Naive B cell (primary cell): Measurements from ENCODE around the gene GRIK4. TPM values are rescaled to one million over a fixed set of nuclear protein-coding genes. Genes with fewer than 3 reads are reported as not detected.

Experiments
- ATAC-seq, 2 donors: fragments of 150-1000 bp; cut with Tn5 transposase; 2 replicates each; pipeline ENCODE4 v1.10.0; 2021; ENCODE audit warnings: low read depth in 2 of 2, mild to moderate bottlenecking in 2 of 2, moderate library complexity in 2 of 2
- DNase-seq: peaks from one replicate; pipeline ENCODE4 v3.0.0; 2022
- H3K27ac Mint-ChIP-seq, 6 donors: one replicate each; pipeline ENCODE4 v1.8.0; 2020 to 2022; ENCODE audit warnings: mild to moderate bottlenecking in 6 of 6, mixed read lengths in 6 of 6, moderate library complexity in 5 of 6, inconsistent platforms in 2 of 6
- H3K27me3 Mint-ChIP-seq, 3 donors: one replicate each; pipeline ENCODE4 v1.8.0; 2021 to 2022; ENCODE audit warnings: mixed read lengths in 3 of 3, mild to moderate bottlenecking in 1 of 3
- H3K36me3 Mint-ChIP-seq, 2 donors: one replicate each; pipeline ENCODE4 v1.8.0; 2020 to 2022; ENCODE audit warnings: mixed read lengths in 2 of 2, inconsistent platforms in 1 of 2, mild to moderate bottlenecking in 1 of 2
- H3K4me1 Mint-ChIP-seq, 3 donors: one replicate each; pipeline ENCODE4 v1.8.0; 2020 to 2022; ENCODE audit warnings: mixed read lengths in 3 of 3, inconsistent platforms in 1 of 3, mild to moderate bottlenecking in 1 of 3, moderate library complexity in 1 of 3
- H3K4me3 Mint-ChIP-seq, 8 donors: one replicate each; pipeline ENCODE4 v1.8.0; 2020 to 2022; ENCODE audit warnings: mild to moderate bottlenecking in 8 of 8, mixed read lengths in 8 of 8, moderate library complexity in 8 of 8, inconsistent platforms in 2 of 8
- H3K9me3 Mint-ChIP-seq, 7 donors: one replicate each; pipeline ENCODE4 v1.8.0; 2020 to 2022; ENCODE audit warnings: mixed read lengths in 7 of 7, mild to moderate bottlenecking in 5 of 7, inconsistent platforms in 2 of 7, moderate library complexity in 1 of 7
- polyA plus RNA-seq, 6 donors: library from polyadenylated mRNA; unstranded; fragments of 300-500 nt; fragmentation: Illumina TruSeq; gene quantifications; one replicate each; pipeline ENCODE4 v1.2.3, GENCODE V29; 2021; ENCODE audit warnings: low read depth in 6 of 6

GRIK4 gene
- polyA plus RNA-seq, 6 donors from 2014 or later: 0.18 TPM; not detected in 5

DNA sequence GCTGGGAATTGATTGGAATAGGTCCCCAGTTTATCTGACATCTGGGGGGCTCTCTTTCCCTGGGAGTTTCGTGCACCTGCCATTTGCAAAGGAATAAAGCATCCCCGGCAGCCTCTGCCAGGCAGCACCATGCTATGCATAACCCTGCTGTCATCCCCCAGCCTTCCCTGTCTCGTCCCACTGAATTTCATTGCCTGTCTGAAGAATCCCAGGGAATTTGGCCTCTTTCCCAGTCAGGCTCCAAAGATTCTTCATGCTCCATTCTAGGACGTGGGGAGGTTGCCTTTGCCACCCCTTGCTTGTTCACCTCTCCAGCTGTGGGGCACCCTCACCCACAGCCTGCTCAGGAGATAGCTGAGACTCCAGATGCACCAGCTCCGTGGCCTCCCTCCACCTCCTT is 317.3 kb downstream of the GRIK4 start:
- Mint-ChIP-seq H3K27ac (peak overlapping the region in 1 of 6 donors; percentile 67), H3K27me3 (peaks cover 10 to 20% (median 16%) of the 10 kb centered on the region in 3 donors), H3K4me1 (no peaks in the 10 kb centered on the region), H3K36me3 (no peaks in the 10 kb centered on the region), H3K4me3 (peak overlapping the region in 1 of 8 donors; percentile 15), H3K9me3 (peaks cover 0 to 2% (median 0%) of the 10 kb centered on the region in 7 donors)
- no peak for DNase-seq
- no peak for ATAC-seq

DNA sequence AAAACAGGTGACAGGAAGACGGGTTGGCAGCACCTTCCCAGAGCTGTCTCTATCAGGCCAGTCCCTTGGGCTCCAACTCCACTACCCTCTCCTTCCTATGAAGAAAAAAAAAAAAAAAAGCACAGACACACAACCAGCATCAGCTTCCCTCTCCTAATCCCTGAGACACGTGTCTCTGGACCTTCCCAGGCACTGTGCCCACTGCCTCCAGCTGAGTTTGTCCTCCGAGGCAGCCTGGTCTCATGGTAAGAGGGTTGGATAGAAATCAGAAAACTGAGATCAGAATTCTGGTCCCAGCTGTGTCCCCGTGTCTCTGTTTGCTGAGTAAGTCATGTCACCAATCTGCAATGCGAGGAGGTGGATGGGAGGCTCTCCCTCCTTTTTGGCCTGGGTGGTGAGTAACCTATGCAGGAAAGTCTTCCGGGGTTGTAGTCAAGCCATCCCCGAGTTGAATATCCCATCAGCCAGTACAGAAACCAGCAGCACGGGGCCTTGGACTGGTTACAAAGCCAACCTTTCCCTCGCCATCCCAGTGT is 318.6 kb downstream of the GRIK4 start:
- Mint-ChIP-seq H3K4me3 (no peak overlapping the region), H3K27ac (no peak overlapping the region), H3K9me3 (peaks cover 0 to 2% (median 0%) of the 10 kb centered on the region in 7 donors), H3K4me1 (no peaks in the 10 kb centered on the region), H3K27me3 (peaks cover 10 to 20% (median 13%) of the 10 kb centered on the region in 3 donors), H3K36me3 (no peaks in the 10 kb centered on the region)
- no peak for DNase-seq
- no peak for ATAC-seq

DNA sequence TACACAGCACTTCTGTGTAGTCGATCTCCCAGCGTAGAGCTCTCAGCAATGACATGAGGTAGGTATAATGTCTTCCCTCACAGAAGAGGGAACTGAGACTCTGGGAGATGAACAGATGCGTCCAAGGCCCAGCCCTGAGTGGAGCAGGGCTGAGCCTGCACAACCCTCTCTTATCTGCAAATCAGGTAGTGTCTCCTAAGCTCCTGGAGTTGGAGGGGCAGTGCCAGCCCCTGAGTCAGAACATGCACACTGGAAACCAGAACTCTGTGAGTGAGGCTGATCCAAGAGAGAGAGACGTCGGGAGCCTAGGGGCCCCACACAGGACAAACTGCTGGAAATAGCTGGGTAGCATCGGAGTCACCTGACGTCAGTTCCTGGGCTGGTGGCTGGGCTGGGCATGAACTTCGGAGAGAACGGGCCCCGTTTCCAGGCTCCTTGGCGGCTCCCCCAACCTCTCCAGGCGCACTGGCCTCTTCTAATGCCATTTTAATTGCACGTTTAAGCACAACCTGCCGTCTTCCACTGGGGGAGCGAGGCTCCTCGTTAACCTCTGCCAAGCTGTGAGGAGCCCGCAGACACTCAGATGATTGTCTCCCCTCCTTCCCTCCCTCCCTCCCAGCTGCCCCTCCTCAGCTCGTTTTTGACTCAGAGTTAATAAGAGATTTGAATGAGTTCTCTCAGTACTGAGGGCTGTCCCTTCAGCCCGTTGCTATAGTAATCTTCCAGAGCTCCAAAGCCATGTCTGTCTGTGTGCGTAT is 321.1 kb downstream of the GRIK4 start:
- Mint-ChIP-seq H3K27me3 (peaks cover 10 to 31% (median 14%) of the 10 kb centered on the region in 3 donors), H3K4me1 (no peaks in the 10 kb centered on the region), H3K27ac (no peak overlapping the region), H3K4me3 (no peak overlapping the region), H3K9me3 (no peaks in the 10 kb centered on the region), H3K36me3 (no peaks in the 10 kb centered on the region)
- ATAC-seq: no peak
- DNase-seq: no peak

DNA sequence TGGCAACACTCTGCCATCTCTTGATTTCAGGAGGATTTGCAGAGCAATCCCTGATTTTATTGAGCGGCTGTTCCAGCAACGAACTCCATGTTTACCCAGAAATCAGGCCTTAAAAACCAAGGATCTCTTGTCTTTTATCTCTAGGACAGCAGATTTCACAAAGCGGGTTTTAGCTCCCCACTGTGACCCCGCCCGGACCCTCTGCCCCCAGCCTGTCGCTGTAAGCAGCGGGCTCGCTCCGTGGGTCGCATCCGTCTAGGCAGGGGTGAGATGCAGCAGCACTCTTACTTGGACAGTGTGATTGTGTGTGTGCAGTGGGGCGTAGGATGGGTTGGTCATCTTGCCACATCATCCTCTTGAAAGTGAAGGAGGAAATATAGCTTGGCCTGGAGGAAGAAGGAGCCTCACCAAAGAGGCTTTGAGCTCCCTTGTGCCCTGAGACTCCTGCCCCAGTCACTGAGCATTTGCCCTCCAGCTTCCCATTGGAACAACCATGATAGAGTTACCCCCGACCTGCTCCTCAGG is 323.2 kb downstream of the GRIK4 start:
- H3K27me3 Mint-ChIP-seq: peaks cover 0 to 23% (median 5%) of the 10 kb centered on the region in 3 donors
- DNase-seq (no peak), ATAC-seq (no peak)
- no peak overlapping the region for H3K27ac Mint-ChIP-seq
- H3K9me3 Mint-ChIP-seq: no peaks in the 10 kb centered on the region
- H3K4me1 Mint-ChIP-seq: peaks cover under 1 to 2% (median 1%) of the 10 kb centered on the region in 3 donors
- H3K4me3 Mint-ChIP-seq: no peak overlapping the region
- no peaks in the 10 kb centered on the region for H3K36me3 Mint-ChIP-seq

DNA sequence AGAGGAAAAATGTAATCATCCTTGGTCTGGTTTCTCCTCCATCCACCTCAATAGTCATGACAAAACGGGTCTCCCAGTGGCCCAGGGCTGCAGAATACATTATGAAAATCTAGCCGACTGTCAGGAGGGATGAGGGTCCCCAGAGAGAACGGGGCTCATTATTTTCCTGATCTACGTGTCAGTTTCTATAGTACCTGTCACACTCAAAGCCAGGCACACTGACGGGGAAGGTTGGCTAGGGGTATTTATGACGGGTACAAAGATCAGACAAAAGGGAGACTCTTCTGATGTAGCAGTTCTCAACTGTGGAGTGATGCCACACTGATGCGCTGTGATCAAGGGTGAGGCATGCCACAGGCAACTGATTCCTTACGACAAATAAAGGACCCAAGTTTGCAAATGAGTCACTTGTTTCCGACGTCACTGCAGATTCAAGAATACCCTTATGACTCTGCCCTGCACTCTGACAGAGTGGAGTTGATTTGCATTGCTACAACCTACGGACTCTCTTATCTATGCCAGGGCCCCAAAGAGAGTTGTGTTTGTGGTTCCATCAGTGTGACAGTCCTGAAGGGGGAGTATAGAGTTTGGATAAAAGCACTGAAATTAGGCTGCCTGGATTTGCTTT is 324.2 kb downstream of the GRIK4 start:
- no peak overlapping the region for H3K27ac Mint-ChIP-seq
- ATAC-seq: no peak

DNA sequence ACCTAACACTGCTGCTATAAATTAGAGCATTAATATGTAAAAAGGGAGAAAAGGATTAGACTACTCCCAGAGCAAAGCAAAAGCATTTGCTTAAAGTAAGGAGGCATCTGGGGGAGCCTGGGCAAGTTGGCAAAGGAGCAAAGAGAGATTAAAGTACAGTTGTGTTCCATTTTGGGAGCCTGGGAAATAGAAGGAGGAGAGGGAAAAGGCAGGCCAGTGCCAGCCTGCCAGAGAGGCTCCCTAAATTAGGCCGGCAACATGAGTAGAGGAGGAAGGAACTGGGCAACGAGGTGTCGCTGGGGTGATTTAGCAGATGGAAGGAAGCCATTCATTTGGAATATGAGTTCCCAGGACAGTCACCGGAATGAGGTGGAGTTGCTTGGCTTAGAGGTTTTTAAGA is 326.1 kb downstream of the GRIK4 start:
- H3K27me3 Mint-ChIP-seq: peaks cover 0 to 19% (median 5%) of the 10 kb centered on the region in 3 donors
- no peak overlapping the region for H3K27ac Mint-ChIP-seq
- H3K9me3 Mint-ChIP-seq: peaks cover 0 to 3% (median 0%) of the 10 kb centered on the region in 7 donors
- peaks cover 4 to 9% (median 8%) of the 10 kb centered on the region in 3 donors for H3K4me1 Mint-ChIP-seq
- H3K36me3 Mint-ChIP-seq: no peaks in the 10 kb centered on the region
- no peak for ATAC-seq
- no peak for DNase-seq
- H3K4me3 Mint-ChIP-seq: no peak overlapping the region

More for the DNA sequence above, 324.2 kb downstream of the GRIK4 start:
- Mint-ChIP-seq H3K36me3 (no peaks in the 10 kb centered on the region), H3K4me3 (no peak overlapping the region), H3K27me3 (peaks cover 0 to 16% (median 5%) of the 10 kb centered on the region in 3 donors), H3K4me1 (peaks cover 4 to 9% (median 8%) of the 10 kb centered on the region in 3 donors), H3K9me3 (no peaks in the 10 kb centered on the region)
- DNase-seq: no peak

DNA sequence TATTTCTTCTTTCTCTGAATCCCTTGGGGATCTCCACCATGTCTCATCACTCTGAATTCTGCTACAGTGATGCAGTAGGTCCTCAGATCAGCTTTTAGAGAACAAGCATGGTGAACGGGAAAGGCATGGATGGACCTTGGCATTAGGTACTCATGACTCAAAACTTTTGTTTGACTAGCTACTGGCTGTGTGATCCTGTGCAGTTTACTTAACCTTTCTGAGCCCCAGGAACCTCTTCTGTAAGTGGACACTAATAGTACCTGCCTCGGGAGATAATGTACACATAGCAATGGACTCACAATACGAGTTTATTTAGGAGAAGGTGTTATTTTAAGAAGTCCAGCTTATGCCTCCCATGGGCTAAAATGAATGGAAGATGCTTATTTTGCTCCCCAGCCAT is 327.7 kb downstream of the GRIK4 start:
- Mint-ChIP-seq H3K36me3 (no peaks in the 10 kb centered on the region), H3K4me3 (no peak overlapping the region), H3K27me3 (peaks cover 0 to 22% (median 7%) of the 10 kb centered on the region in 3 donors), H3K9me3 (peaks cover 0 to 3% (median 0%) of the 10 kb centered on the region in 7 donors), H3K27ac (no peak overlapping the region), H3K4me1 (peaks cover 4 to 9% (median 8%) of the 10 kb centered on the region in 3 donors)
- DNase-seq (no peak), ATAC-seq (no peak)

DNA sequence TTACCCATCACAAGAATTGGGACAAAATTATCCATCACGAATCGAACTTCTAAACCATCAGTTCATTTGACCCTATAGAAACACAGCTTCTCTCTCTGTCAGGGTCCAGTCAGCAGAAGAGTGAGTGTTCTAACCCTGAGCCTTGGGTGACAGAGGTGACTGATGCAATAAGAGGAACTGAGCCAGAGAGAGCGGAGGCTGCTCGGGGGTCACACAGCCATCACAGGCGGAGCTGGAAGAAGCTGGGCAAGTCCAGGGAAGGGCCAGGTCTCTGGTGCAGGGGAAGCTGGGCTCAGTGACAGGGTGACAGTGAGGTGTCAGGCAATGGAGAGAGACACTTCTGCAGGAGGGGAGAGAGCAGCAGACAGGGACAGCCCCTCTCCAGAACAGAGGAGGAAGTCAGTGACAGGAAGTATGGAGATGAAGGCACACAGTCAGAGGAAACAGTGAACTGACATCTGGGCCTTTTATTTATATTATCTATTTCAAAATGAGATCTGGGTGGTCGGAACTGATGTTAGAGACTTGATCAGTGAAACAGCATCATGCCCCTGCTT is 328.4 kb downstream of the GRIK4 start:
- Mint-ChIP-seq H3K4me3 (no peak overlapping the region), H3K4me1 (peaks cover 4 to 9% (median 8%) of the 10 kb centered on the region in 3 donors), H3K27me3 (peaks cover 0 to 22% (median 9%) of the 10 kb centered on the region in 3 donors), H3K27ac (peak overlapping the region in 1 of 6 donors; percentile 91), H3K9me3 (peaks cover 0 to 3% (median 0%) of the 10 kb centered on the region in 7 donors), H3K36me3 (no peaks in the 10 kb centered on the region)
- ATAC-seq: no peak
- DNase-seq: no peak

DNA sequence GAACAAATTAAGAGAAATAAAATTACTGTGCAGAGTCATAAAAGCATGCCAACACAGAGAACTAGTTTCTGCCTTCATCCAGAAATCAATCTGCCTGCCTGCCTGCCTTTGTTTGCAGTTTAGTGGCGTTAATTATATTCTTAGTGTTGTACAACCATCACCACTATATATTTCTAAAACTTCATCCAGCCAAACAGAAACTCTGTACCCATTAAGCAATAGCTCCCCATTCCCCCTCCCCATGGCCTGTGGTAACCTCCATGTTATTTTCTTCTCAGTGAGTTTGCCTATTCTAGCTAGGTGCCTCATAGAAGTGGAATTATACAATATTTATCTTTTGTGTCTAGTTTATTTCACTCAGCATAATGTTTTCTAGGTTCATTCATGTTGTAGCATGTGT is 329.1 kb downstream of the GRIK4 start:
- no peak overlapping the region for H3K27ac Mint-ChIP-seq
- H3K27me3 Mint-ChIP-seq: peaks cover 0 to 22% (median 9%) of the 10 kb centered on the region in 3 donors
- no peak overlapping the region for H3K4me3 Mint-ChIP-seq
- H3K36me3 Mint-ChIP-seq: no peaks in the 10 kb centered on the region
- peaks cover 0 to 3% (median 0%) of the 10 kb centered on the region in 7 donors for H3K9me3 Mint-ChIP-seq
- ATAC-seq: no peak
- no peak for DNase-seq
- H3K4me1 Mint-ChIP-seq: peaks cover 4 to 9% (median 8%) of the 10 kb centered on the region in 3 donors

DNA sequence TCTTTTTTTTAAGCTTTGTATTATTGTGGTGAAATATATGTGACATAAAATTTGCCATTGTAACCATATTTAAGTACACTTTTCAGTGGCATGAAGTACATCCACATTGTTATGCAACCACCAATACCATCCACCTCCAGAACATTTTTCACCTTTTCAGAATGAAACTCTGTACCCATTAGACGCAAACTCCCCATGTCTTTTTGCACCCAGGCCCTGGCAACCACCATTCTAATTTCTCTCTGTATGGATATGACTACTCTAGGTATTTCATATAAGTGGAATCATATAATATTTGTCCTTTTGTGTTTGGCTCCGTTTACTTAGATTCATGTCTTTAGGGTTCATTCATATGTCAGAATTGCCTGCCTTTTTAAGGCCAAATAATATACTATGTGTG is 329.5 kb downstream of the GRIK4 start:
- peaks cover 1 to 22% (median 9%) of the 10 kb centered on the region in 3 donors for H3K27me3 Mint-ChIP-seq
- peaks cover 0 to 3% (median 0%) of the 10 kb centered on the region in 7 donors for H3K9me3 Mint-ChIP-seq
- no peak for ATAC-seq
- no peaks in the 10 kb centered on the region for H3K36me3 Mint-ChIP-seq
- no peak for DNase-seq
- peaks cover 4 to 9% (median 8%) of the 10 kb centered on the region in 3 donors for H3K4me1 Mint-ChIP-seq
- no peak overlapping the region for H3K27ac Mint-ChIP-seq
- no peak overlapping the region for H3K4me3 Mint-ChIP-seq

DNA sequence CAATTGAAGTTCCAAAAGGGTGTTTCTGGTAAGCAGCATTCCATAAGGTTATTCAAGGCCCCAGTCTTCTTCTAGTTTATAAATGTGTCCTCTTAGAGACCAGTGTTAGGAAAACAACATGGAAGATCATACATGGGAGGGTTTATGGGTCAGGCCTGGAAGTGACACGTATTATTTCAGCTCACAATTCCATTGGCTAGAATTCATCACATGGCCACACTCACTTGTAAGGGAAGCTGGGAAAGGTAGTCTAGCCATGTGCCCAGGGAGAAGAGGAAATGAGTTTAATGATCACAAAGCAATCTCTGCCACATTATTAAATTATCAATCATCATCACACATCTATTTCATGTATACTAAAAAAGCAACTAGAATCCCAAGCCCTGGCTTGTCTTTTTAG is 330.6 kb downstream of the GRIK4 start:
- Mint-ChIP-seq H3K9me3 (peaks cover 0 to 3% (median 0%) of the 10 kb centered on the region in 7 donors), H3K27ac (peak overlapping the region in 1 of 6 donors; percentile 29), H3K4me1 (peaks cover 4 to 9% (median 8%) of the 10 kb centered on the region in 3 donors), H3K36me3 (no peaks in the 10 kb centered on the region), H3K4me3 (no peak overlapping the region), H3K27me3 (peaks cover 6 to 22% (median 9%) of the 10 kb centered on the region in 3 donors)
- no peak for ATAC-seq
- no peak for DNase-seq

DNA sequence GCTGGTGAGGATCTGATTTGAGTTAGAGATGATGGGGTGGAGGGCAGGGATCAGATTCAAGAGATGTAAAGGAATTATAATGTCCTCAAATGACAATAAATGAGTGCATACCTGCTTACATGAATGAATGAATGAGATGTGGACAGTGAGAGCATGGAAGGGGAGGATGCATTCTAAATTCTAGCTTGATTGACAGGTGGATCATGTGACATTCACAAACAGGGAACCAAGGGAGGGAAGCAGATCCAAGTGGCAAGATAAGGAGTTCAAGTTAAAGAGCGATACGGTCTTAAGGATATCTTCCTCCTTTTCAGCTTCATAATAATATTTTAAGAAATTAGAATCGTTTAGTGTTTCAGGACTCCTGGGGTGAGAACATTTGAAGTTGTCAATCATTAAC is 341.9 kb downstream of the GRIK4 start:
- H3K27ac Mint-ChIP-seq: no peak overlapping the region
- ATAC-seq: no peak

DNA sequence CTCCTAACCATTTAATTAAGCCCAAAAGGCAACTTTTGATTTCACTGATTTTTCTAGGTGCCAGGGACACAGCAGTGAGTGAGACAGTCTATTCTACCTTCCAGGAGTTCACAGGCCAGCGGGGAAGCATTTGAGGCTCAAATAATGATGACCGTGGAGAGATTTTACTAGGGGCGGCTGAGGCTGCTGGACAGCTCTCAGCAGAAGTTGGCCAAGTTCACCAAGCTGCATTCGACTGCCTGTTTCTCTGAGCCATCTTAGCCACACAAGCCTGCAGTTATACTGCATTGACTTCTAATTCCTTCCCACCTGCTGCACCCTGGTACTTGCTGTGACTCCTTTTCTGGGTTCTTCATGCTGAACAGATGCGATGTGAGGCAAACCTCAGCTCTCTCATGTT is 343.4 kb downstream of the GRIK4 start:
- ATAC-seq (no peak), DNase-seq (no peak)
- Mint-ChIP-seq H3K27ac (no peak overlapping the region), H3K4me1 (no peaks in the 10 kb centered on the region), H3K9me3 (no peaks in the 10 kb centered on the region), H3K4me3 (no peak overlapping the region), H3K36me3 (no peaks in the 10 kb centered on the region), H3K27me3 (peaks cover 8 to 17% (median 14%) of the 10 kb centered on the region in 3 donors)

More for the DNA sequence above, 341.9 kb downstream of the GRIK4 start:
- Mint-ChIP-seq H3K36me3 (no peaks in the 10 kb centered on the region), H3K9me3 (no peaks in the 10 kb centered on the region), H3K4me3 (no peak overlapping the region), H3K4me1 (no peaks in the 10 kb centered on the region), H3K27me3 (peaks cover 8 to 19% (median 17%) of the 10 kb centered on the region in 3 donors)
- DNase-seq: no peak
